Activated CD4-positive, alpha-beta memory T cell treated with anti-CD3 and anti-CD28 coated beads, Interleukin-2, amount 10 ng/mL, durations not matched to agents 7 days and 5 days (primary cell): ENCODE measurements around the gene DHFR. TPM values are rescaled to one million over a fixed set of nuclear protein-coding genes. Genes with fewer than 3 reads are reported as not detected.
"Not testable (repeated sequence)": the region's sequence is repeated elsewhere in the genome, so short reads cannot be mapped to it uniquely, and the experiment has no call there.

Experiments
- CTCF ChIA-PET: fragments of 350-600 bp; sonication (Branson Sonifier 250); formaldehyde crosslinking; loops from one replicate; lab custom pipeline; 2021; ENCODE audit warnings: antibody characterized with exemption, inconsistent platforms; lab: Charles Lee
- POLR2A ChIA-PET: fragments of 350-600 bp; sonication (Branson Sonifier 250); formaldehyde crosslinking; loops from one replicate; lab custom pipeline; 2021; ENCODE audit warnings: antibody characterized with exemption; lab: Charles Lee
- DNase-seq: peaks from one replicate; pipeline ENCODE4 v3.0.0-alpha.2; 2020
- H3K27ac Mint-ChIP-seq: one replicate; pipeline ENCODE4 v1.8.0; 2021; ENCODE audit warnings: mild to moderate bottlenecking, mixed read lengths
- H3K27me3 Mint-ChIP-seq: one replicate; pipeline ENCODE4 v1.8.0; 2021; ENCODE audit warnings: mixed read lengths
- H3K36me3 Mint-ChIP-seq: one replicate; pipeline ENCODE4 v1.8.0; 2021; ENCODE audit warnings: low read depth, mixed read lengths
- H3K4me1 Mint-ChIP-seq: one replicate; pipeline ENCODE4 v1.8.0; 2021; ENCODE audit warnings: mixed read lengths
- H3K4me3 Mint-ChIP-seq: one replicate; pipeline ENCODE4 v1.8.0; 2021; ENCODE audit warnings: mild to moderate bottlenecking, mixed read lengths
- H3K9me3 Mint-ChIP-seq: one replicate; pipeline ENCODE4 v1.8.0; 2021; ENCODE audit warnings: mixed read lengths
- total RNA-seq, 2 experiments: library from RNA; stranded (reverse); gene quantifications; one replicate each; pipeline ENCODE4 v1.2.3, GENCODE V29; 2021

DHFR gene
- total RNA-seq, 2 experiments from 2014 or later: 62.6 to 67.2 TPM

DNA sequence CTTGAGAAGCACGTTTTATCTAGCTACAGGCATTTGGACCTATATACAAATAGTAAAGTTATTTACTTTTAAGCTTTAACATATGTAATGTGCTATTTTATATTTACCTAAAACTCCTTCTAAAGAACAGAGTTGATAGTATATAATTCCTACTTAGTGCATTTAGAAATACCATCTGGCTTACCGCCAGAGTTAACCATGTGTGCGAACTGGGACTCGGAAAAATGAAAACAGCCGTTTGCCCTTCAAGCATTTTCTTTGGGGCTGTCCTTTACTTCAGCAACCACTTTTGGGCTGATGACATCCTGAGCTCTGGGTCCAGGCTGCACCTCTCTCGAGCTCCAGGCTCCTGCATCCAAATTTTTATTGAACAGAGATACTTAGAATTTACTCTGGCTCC, 21.9 kb upstream of the DHFR start:
- no peaks in the 10 kb centered on the region for H3K9me3 Mint-ChIP-seq
- POLR2A ChIA-PET: no interaction called here
- no peak overlapping the region for H3K4me3 Mint-ChIP-seq
- no peak for DNase-seq
- CTCF ChIA-PET: no interaction called here
- H3K27ac Mint-ChIP-seq: no peak overlapping the region
- no peaks in the 10 kb centered on the region for H3K27me3 Mint-ChIP-seq
- peaks cover 46% of the 10 kb centered on the region for H3K36me3 Mint-ChIP-seq
- H3K4me1 Mint-ChIP-seq: peaks cover 1% of the 10 kb centered on the region

DNA sequence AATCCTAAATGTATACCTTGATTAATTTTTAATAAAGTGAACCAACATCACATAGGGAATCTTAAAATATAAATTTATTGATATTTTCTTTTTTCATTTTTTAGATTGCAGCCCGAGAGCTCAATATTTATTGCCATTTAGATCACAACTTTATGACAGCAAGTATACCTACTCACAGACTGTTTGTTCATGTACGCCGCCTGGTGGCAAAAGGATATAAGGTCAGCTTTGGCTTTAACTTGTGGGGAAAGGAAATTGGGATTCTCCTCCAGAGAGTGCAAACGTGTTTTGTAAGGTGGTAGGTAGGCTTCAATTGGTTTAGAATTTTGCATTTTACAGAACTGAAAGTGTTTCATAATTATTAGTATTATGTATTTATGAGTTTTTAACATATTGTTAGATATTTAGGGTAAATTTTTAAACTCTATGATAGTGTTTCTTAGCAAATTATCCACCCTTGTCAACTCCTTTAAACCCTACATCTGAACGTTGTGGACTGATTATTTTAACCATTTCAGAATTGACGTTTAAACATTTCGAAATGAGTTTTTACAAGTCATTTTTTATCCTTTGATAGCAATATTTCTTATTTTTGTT, 17.5 kb upstream of the DHFR start:
- Mint-ChIP-seq H3K27ac (no peak overlapping the region), H3K27me3 (no peaks in the 10 kb centered on the region)

DNA sequence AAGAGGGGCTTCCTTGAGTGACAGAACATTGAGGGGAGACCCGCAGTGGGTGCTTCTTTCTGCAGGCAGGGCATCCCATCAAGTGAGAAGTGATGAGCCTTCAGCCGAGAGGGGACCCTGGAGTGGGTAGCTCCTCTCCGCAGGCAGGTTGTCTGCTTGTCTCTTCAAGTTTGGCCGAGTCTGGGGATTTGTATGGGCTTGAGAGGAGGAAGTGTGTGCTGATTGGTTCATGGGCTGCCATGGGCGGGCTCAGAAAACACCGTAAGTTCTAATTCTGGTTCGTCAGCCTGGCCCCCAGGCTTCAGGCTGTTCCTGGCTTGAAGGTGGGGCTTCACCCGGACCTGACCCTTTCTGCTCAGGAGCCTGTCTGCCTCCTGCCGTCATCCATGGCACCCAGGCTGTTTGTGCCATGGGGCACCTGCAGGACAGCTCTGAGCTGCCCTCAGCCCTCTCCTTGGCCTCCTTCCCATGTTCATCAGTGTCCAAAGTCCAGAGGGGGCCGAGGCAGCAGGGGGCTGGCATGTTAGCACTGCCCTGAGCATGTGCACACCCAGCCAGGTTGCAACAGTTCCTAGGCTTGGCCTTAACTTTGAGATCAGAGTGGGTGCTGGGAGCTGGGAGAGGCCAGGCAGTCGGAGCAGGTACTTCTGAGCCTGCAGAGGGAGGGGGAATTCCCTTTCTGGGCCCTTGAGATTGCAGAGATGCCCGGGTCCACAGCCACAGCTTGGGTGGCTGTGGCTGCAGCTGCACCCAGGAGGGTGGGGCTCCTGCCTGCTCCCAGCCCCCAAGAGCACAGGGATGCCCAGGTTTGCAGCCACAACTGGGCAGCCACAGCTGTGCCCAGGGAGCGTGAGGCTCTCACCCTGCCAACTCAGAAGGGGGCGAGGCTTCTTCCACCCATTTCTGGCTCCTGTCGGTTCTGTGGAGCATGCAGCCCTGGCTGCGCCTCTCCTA, 13.5 kb upstream of the DHFR start:
- H3K27ac Mint-ChIP-seq: no peak overlapping the region
- no peaks in the 10 kb centered on the region for H3K9me3 Mint-ChIP-seq
- H3K4me3 Mint-ChIP-seq: no peak overlapping the region
- peaks cover 16% of the 10 kb centered on the region for H3K4me1 Mint-ChIP-seq
- H3K27me3 Mint-ChIP-seq: no peaks in the 10 kb centered on the region
- CTCF ChIA-PET: interaction anchor here (0.9 to 2.6 kb wide), 3 partner anchors 19 to 576 kb away, joined by 3 to 10 read pairs (median 5); no protein-coding TSS in a partner anchor
- peaks cover 61% of the 10 kb centered on the region for H3K36me3 Mint-ChIP-seq
- DNase-seq: no peak
- POLR2A ChIA-PET: interaction anchor here (7.2 kb wide), 1 partner anchor 14 kb away, joined by 46 read pairs; the partner anchor contains the start of genes DHFR and MSH3

More for the DNA sequence above, 17.5 kb upstream of the DHFR start:
- Mint-ChIP-seq H3K9me3 (no peaks in the 10 kb centered on the region), H3K4me3 (no peak overlapping the region), H3K36me3 (peaks cover 58% of the 10 kb centered on the region), H3K4me1 (peaks cover 10% of the 10 kb centered on the region)
- peak; percentile 76 for DNase-seq
- ChIA-PET CTCF (interaction anchor here (0.6 to 2.8 kb wide), 17 partner anchors 8 to 630 kb away, joined by 3 to 22 read pairs (median 3); partner anchors contain the start of gene ZCCHC9), POLR2A (interaction anchor here (0.6 to 0.9 kb wide), 2 partner anchors 19 to 85 kb away, joined by 3 to 4 read pairs; no protein-coding TSS in a partner anchor)

DNA sequence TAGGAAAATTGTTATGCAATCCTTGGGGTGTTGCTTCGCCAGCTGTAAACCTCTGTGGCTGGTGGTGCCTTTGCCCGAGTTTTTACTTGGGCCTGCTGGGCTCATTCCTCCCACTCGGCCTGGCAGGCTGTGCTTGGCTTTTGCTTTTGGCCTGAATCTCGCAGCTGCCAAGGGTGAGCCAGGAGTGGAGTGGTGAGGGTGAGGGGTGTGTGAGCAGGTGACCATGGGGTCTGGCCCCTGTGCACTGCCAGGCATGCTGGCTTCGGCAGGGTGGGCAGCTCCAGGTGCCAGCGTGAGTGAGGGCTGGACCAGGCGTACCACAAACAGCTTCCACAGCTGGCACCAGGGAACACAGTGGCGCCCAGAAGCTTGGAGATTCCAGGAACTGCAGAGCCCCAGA, 12.6 kb upstream of the DHFR start:
- ChIA-PET CTCF (no interaction called here), POLR2A (interaction anchor here (7.2 kb wide), 1 partner anchor 13 kb away, joined by 46 read pairs; the partner anchor contains the start of genes DHFR and MSH3)
- Mint-ChIP-seq H3K27me3 (no peaks in the 10 kb centered on the region), H3K4me3 (no peak overlapping the region), H3K36me3 (peaks cover 64% of the 10 kb centered on the region), H3K9me3 (no peaks in the 10 kb centered on the region), H3K27ac (no peak overlapping the region), H3K4me1 (peaks cover 16% of the 10 kb centered on the region)
- DNase-seq: no peak

DNA sequence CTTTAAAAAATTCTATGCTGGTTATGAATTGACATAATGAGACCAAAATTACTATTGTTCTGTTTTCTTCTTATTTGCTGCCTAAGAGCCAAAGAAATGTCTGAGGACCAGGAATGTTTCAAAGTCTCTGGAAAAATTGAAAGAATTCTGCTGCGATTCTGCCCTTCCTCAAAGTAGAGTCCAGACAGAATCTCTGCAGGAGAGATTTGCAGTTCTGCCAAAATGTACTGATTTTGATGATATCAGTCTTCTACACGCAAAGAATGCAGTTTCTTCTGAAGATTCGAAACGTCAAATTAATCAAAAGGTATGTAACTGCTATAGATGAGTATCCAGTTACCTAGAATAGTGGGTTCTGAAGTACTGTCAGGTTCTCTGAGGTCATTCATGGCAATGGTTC, 10.3 kb upstream of the DHFR start:
- ChIA-PET CTCF (interaction anchor here (2.1 kb wide), 1 partner anchor 8 kb away, joined by 8 read pairs; no protein-coding TSS in a partner anchor), POLR2A (interaction anchor here (7.2 kb wide), 1 partner anchor 10 kb away, joined by 46 read pairs; the partner anchor contains the start of genes DHFR and MSH3)
- Mint-ChIP-seq H3K36me3 (peaks cover 68% of the 10 kb centered on the region), H3K27ac (no peak overlapping the region), H3K9me3 (no peaks in the 10 kb centered on the region), H3K4me1 (peaks cover 13% of the 10 kb centered on the region), H3K27me3 (no peaks in the 10 kb centered on the region), H3K4me3 (no peak overlapping the region)
- DNase-seq: no peak

DNA sequence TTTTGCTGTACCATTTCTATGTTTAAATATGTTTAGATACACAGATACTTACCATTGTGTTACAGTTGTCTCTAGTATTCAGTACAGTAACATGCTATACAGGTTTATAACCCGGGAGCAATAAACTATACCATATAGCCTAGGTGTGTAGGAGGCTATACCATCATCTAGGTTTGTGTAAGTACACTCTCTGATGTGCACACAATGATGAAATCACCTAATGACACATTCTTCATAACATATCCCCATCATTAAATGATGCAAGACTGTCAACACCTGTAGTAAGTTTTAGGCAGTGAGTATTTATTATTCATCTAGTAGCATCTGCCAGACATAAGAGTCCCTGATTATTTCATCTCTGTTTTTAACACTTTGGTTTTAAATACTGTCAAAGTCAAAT, 7.3 kb upstream of the DHFR start:
- DNase-seq: no peak
- Mint-ChIP-seq H3K9me3 (no peaks in the 10 kb centered on the region), H3K36me3 (peaks cover 82% of the 10 kb centered on the region), H3K4me3 (no peak overlapping the region), H3K4me1 (peaks cover 13% of the 10 kb centered on the region), H3K27me3 (no peaks in the 10 kb centered on the region), H3K27ac (no peak overlapping the region)
- POLR2A ChIA-PET: no interaction called here
- CTCF ChIA-PET: no interaction called here

DNA sequence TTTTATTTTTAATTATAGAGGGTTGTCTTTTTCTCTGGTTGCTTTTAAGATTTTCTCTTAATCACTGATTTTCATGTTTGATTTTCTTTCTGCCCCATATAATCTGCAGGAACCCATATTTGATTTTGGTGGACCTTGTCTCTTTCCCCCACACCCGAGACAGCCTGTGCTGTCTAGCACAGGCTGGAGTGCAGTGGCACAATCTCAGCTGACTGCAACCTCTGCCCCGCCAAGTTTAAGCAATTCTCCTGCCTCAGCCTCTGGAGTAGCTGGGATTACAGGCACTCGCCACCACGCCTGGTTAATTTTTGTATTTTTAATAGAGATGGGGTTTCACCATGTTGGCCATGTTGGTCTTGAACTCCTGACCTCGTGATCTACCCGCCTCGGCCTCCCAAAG, 5.9 kb upstream of the DHFR start:
- DNase-seq, H3K27me3 Mint-ChIP-seq, CTCF ChIA-PET, H3K9me3 Mint-ChIP-seq, H3K27ac Mint-ChIP-seq, POLR2A ChIA-PET, H3K4me3 Mint-ChIP-seq: not testable (repeated sequence)
- H3K36me3 Mint-ChIP-seq: peaks cover 82% of the 10 kb centered on the region
- H3K4me1 Mint-ChIP-seq: peaks cover 24% of the 10 kb centered on the region

DNA sequence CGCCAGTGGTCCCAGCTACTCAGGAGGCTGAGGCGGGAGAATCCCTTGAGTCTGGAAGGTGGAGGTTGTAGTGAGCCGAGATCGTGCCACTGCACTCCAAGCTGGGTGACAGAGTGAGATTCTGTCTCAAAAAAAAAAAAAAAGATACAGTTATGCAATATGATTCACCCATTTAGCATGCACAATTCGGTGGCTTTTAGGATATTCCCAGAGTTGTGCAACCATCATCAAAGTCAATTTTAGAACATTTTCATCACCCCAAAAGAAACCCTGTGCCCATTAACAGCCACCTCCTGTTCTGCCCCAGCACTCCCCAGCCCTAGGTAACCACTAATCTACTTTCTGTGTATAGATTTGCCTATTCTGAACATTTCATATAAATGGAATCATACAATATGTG, 4.3 kb upstream of the DHFR start:
- H3K4me1 Mint-ChIP-seq: peaks cover 27% of the 10 kb centered on the region
- no peaks in the 10 kb centered on the region for H3K27me3 Mint-ChIP-seq
- no peak overlapping the region for H3K27ac Mint-ChIP-seq
- ChIA-PET CTCF (interaction anchor here (1.1 kb wide), 1 partner anchor 10 kb away, joined by 3 read pairs; no protein-coding TSS in a partner anchor), POLR2A (no interaction called here)
- H3K4me3 Mint-ChIP-seq: no peak overlapping the region
- peaks cover 68% of the 10 kb centered on the region for H3K36me3 Mint-ChIP-seq
- H3K9me3 Mint-ChIP-seq: no peaks in the 10 kb centered on the region
- no peak for DNase-seq

DNA sequence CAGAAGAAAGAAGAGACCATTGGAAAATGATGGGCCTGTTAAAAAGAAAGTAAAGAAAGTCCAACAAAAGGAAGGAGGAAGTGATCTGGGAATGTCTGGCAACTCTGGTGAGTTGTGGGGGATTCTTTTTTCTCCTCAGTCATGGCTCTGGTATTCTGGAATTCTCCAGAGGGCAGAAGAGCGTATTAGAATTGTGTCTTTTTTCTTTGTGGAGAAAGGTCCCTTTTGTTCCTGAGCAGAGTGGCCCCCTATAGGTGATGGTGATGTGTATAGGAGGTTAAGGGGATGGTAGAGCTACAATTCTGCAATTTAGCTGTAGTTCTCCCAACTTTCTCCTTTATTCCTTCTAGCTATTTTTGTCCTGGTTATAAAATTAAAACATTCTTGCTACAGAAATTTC, 1.6 kb upstream of the DHFR start:
- Mint-ChIP-seq H3K27me3 (no peaks in the 10 kb centered on the region), H3K36me3 (peaks cover 56% of the 10 kb centered on the region), H3K4me1 (peaks cover 34% of the 10 kb centered on the region), H3K9me3 (no peaks in the 10 kb centered on the region), H3K4me3 (peak overlapping the region; percentile 90), H3K27ac (peak overlapping the region; percentile 97)
- DNase-seq: no peak
- ChIA-PET CTCF (interaction anchor here (0.8 to 1.9 kb wide), 5 partner anchors 10 to 565 kb away, joined by 3 to 13 read pairs (median 4); no protein-coding TSS in a partner anchor), POLR2A (interaction anchor here (4.0 to 4.1 kb wide), 2 partner anchors 11 to 401 kb away, joined by 19 to 46 read pairs; partner anchors contain the start of gene SERINC5)

DNA sequence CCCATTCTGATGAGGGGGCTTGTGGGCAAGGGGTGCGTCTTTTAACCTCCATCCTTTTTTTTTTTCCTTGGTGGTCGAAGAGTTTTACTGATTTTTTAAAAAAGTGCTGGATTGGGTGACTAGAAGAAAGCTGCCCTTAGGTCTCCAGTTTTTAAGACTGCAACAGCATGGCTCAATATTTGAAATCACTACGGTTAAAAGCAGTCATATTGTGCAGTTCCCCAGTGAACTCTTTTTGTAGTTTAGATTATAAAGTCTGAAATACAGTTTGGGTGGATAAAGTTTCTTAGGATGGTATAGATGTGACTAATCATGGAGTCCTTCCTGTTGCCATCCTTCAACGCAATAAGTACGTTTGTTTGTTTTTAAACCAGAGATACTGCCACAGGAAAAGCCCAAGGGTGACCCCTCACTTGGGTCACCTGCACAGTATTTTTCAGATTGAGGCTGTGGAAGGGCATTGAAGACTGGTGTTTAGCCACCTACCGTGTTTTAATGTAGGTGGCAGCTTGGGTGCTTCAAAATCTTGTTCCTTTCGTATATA, 520 bp upstream of the DHFR start:
- Mint-ChIP-seq H3K27me3 (no peaks in the 10 kb centered on the region), H3K9me3 (no peaks in the 10 kb centered on the region), H3K36me3 (peaks cover 46% of the 10 kb centered on the region), H3K27ac (peak overlapping the region; percentile 97), H3K4me3 (peak overlapping the region; percentile 90), H3K4me1 (peaks cover 32% of the 10 kb centered on the region)
- ChIA-PET CTCF (interaction anchor here (0.7 to 1.9 kb wide), 4 partner anchors 11 to 647 kb away, joined by 3 to 13 read pairs (median 4); no protein-coding TSS in a partner anchor), POLR2A (interaction anchor here (0.8 to 4.1 kb wide), 14 partner anchors 8 to 1141 kb away, joined by 3 to 46 read pairs (median 4); partner anchors contain the start of genes HOMER1, SERINC5, ZCCHC9 and ZFYVE16)
- no peak for DNase-seq

DNA sequence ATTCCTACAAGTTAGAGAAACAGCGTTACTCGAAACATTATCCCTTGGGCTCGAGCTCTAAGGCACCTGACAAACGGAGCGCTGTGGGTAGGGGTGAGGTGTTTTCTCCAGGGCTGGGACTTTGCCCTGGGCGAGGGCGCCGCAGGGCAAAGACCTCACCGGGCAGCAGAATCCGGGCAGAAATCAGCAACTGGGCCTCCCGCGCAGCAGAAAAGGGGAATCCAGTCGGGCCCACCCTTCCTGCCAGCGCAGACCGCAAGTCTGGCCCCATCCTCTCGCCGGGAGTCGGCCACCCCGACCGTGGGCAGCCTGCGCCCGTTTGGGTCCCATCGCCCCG, 761 bp downstream of the DHFR start:
- peaks cover 33% of the 10 kb centered on the region for H3K36me3 Mint-ChIP-seq
- peak overlapping the region; percentile 92 for H3K27ac Mint-ChIP-seq
- H3K4me3 Mint-ChIP-seq: peak overlapping the region; percentile 90
- ChIA-PET POLR2A (interaction anchor here (0.6 to 4.1 kb wide), 10 partner anchors 12 to 1668 kb away, joined by 3 to 46 read pairs (median 8); partner anchors contain the start of genes SERINC5, SSBP2 and ZFYVE16), CTCF (no interaction called here)
- no peak for DNase-seq
- no peaks in the 10 kb centered on the region for H3K9me3 Mint-ChIP-seq
- H3K4me1 Mint-ChIP-seq: peaks cover 30% of the 10 kb centered on the region
- no peaks in the 10 kb centered on the region for H3K27me3 Mint-ChIP-seq

DNA sequence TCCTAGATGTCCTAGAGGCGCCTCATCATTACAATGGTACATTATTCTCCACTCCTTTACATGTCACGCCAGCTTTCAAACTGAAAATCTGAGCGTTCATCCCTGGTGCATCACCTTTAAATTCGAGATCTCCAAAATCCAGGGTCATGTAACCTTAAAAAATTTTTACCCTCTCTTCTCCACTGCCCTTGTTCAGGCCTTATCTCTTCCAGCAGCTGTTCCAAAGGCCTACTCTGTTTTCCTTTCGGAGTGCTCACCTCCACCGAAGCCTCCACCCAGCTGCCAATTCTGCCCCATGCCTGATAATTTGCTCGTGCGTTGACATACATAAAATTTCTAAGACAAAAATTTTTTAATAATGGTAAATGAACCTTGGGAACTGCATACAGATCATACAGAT, 1.3 kb downstream of the DHFR start:
- Mint-ChIP-seq H3K4me3 (peak overlapping the region; percentile 90), H3K36me3 (peaks cover 34% of the 10 kb centered on the region), H3K27ac (peak overlapping the region; percentile 92), H3K4me1 (peaks cover 30% of the 10 kb centered on the region), H3K27me3 (no peaks in the 10 kb centered on the region), H3K9me3 (no peaks in the 10 kb centered on the region)
- CTCF ChIA-PET: interaction anchor here (0.9 kb wide), 1 partner anchor 408 kb away, joined by 3 read pairs; no protein-coding TSS in a partner anchor
- POLR2A ChIA-PET: interaction anchor here (0.6 to 4.1 kb wide), 10 partner anchors 12 to 1668 kb away, joined by 3 to 46 read pairs (median 7); partner anchors contain the start of genes SERINC5, SSBP2 and ZFYVE16
- DNase-seq: no peak
